Measurements from ENCODE around the gene FOXD1. TPM values are rescaled to one million over a fixed set of nuclear protein-coding genes. Genes with fewer than 3 reads are reported as not detected.
A peak's percentile ranks its signal among the peaks of the same experiment; 100 is the strongest.

FOXD1 gene
- total and polyA plus RNA-seq, 9 of the 15 experiments (the other 6 are each of a cell fraction or from before 2014, with no cell fraction given) = 0.03 to 0.40 (median 0.10) TPM; not detected in 4

- TF ChIP-seq, protein P1, sequence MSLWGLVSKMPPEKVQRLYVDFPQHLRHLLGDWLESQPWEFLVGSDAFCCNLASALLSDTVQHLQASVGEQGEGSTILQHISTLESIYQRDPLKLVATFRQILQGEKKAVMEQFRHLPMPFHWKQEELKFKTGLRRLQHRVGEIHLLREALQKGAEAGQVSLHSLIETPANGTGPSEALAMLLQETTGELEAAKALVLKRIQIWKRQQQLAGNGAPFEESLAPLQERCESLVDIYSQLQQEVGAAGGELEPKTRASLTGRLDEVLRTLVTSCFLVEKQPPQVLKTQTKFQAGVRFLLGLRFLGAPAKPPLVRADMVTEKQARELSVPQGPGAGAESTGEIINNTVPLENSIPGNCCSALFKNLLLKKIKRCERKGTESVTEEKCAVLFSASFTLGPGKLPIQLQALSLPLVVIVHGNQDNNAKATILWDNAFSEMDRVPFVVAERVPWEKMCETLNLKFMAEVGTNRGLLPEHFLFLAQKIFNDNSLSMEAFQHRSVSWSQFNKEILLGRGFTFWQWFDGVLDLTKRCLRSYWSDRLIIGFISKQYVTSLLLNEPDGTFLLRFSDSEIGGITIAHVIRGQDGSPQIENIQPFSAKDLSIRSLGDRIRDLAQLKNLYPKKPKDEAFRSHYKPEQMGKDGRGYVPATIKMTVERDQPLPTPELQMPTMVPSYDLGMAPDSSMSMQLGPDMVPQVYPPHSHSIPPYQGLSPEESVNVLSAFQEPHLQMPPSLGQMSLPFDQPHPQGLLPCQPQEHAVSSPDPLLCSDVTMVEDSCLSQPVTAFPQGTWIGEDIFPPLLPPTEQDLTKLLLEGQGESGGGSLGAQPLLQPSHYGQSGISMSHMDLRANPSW (CRISPR knock-in tag; IDR thresholded peaks at IDR 0.05) = no peak
- TF ChIP-seq MEF2D (tag; conservative IDR thresholded peaks at IDR 0.05; ENCODE audit: low read depth) = 0 out of 2 replicates have a peak, but pooled peaks have one; percentile 7
- TF ChIP-seq, protein P2, sequence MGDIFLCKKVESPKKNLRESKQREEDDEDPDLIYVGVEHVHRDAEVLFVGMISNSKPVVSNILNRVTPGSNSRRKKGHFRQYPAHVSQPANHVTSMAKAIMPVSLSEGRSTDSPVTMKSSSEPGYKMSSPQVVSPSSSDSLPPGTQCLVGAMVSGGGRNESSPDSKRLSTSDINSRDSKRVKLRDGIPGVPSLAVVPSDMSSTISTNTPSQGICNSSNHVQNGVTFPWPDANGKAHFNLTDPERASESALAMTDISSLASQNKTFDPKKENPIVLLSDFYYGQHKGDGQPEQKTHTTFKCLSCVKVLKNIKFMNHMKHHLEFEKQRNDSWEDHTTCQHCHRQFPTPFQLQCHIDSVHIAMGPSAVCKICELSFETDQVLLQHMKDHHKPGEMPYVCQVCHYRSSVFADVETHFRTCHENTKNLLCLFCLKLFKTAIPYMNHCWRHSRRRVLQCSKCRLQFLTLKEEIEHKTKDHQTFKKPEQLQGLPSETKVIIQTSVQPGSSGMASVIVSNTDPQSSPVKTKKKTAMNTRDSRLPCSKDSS (IDR thresholded peaks at IDR 0.05; ENCODE audit: low read depth, partially characterized antibody) = no peak
- TF ChIP-seq, protein P3, sequence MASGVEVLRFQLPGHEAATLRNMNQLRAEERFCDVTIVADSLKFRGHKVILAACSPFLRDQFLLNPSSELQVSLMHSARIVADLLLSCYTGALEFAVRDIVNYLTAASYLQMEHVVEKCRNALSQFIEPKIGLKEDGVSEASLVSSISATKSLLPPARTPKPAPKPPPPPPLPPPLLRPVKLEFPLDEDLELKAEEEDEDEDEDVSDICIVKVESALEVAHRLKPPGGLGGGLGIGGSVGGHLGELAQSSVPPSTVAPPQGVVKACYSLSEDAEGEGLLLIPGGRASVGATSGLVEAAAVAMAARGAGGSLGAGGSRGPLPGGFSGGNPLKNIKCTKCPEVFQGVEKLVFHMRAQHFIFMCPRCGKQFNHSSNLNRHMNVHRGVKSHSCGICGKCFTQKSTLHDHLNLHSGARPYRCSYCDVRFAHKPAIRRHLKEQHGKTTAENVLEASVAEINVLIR (CRISPR knock-in tag; IDR thresholded peaks at IDR 0.05) = 0 out of 2 replicates have a peak, but pooled peaks have one; percentile 28
- TF ChIP-seq ATF3 (IDR thresholded peaks at IDR 0.05) = peak; percentile 78
- no peak for TF ChIP-seq ATF3 (CRISPR knock-in tag; conservative IDR thresholded peaks at IDR 0.05)
- peak; percentile 79 for TF ChIP-seq PML (IDR thresholded peaks at IDR 0.05; ENCODE audit: low read length)
- no peak for TF ChIP-seq USF1 (CRISPR knock-in tag; IDR thresholded peaks at IDR 0.05)
- no peak for TF ChIP-seq RBM34 (IDR thresholded peaks at IDR 0.05; ENCODE audit: borderline replicate concordance, insufficient read depth, low read length)
- TF ChIP-seq, protein P4, sequence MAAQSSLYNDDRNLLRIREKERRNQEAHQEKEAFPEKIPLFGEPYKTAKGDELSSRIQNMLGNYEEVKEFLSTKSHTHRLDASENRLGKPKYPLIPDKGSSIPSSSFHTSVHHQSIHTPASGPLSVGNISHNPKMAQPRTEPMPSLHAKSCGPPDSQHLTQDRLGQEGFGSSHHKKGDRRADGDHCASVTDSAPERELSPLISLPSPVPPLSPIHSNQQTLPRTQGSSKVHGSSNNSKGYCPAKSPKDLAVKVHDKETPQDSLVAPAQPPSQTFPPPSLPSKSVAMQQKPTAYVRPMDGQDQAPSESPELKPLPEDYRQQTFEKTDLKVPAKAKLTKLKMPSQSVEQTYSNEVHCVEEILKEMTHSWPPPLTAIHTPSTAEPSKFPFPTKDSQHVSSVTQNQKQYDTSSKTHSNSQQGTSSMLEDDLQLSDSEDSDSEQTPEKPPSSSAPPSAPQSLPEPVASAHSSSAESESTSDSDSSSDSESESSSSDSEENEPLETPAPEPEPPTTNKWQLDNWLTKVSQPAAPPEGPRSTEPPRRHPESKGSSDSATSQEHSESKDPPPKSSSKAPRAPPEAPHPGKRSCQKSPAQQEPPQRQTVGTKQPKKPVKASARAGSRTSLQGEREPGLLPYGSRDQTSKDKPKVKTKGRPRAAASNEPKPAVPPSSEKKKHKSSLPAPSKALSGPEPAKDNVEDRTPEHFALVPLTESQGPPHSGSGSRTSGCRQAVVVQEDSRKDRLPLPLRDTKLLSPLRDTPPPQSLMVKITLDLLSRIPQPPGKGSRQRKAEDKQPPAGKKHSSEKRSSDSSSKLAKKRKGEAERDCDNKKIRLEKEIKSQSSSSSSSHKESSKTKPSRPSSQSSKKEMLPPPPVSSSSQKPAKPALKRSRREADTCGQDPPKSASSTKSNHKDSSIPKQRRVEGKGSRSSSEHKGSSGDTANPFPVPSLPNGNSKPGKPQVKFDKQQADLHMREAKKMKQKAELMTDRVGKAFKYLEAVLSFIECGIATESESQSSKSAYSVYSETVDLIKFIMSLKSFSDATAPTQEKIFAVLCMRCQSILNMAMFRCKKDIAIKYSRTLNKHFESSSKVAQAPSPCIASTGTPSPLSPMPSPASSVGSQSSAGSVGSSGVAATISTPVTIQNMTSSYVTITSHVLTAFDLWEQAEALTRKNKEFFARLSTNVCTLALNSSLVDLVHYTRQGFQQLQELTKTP (IDR thresholded peaks at IDR 0.05; ENCODE audit: low read depth in 1 of 2, partially characterized antibody in 2 of 2) = no peak
- TF ChIP-seq, protein P5, sequence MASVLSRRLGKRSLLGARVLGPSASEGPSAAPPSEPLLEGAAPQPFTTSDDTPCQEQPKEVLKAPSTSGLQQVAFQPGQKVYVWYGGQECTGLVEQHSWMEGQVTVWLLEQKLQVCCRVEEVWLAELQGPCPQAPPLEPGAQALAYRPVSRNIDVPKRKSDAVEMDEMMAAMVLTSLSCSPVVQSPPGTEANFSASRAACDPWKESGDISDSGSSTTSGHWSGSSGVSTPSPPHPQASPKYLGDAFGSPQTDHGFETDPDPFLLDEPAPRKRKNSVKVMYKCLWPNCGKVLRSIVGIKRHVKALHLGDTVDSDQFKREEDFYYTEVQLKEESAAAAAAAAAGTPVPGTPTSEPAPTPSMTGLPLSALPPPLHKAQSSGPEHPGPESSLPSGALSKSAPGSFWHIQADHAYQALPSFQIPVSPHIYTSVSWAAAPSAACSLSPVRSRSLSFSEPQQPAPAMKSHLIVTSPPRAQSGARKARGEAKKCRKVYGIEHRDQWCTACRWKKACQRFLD (CRISPR knock-in tag; IDR thresholded peaks at IDR 0.05) = 0 out of 2 replicates have a peak, but pooled peaks have one; percentile 43
- no peak; the same call in 1 of the 2 replicates for TF ChIP-seq CXXC5 (CRISPR knock-in tag; IDR thresholded peaks at IDR 0.05)
- no peak for TF ChIP-seq TAF7 (tag; IDR thresholded peaks at IDR 0.05)
- TF ChIP-seq ILK (tag; IDR thresholded peaks at IDR 0.05; ENCODE audit: borderline replicate concordance, low read depth) = no peak
These were observed 40.2 kb upstream of the FOXD1 start (continued) for GRCh38 chr5:73488806-73489205.

Data from K562 (cell line).